SK-N-SH (cell line): Measurements from ENCODE around the gene DOCK10. TPM values are rescaled to one million over a fixed set of nuclear protein-coding genes. Genes with fewer than 3 reads are reported as not detected.

Experiments used
- CTCF ChIA-PET: fragments of 300-600, 350-600 bp; formaldehyde crosslinking; extraction: SDS; loops from one replicate; lab custom pipeline; 2021; lab: Yijun Ruan, JAX
- POLR2A ChIA-PET: fragments of 350-600 bp; sonication (Branson Sonifier 250); formaldehyde crosslinking; extraction: SDS; loops from one replicate; lab custom pipeline; 2020; ENCODE audit warnings: antibody characterized with exemption, inconsistent platforms; lab: Yijun Ruan, JAX
- DNase-seq: peaks from one replicate; pipeline ENCODE4 v3.0.0; 2012
- H2AFZ ChIP-seq: fragments of 200-600 bp; sonication (generic); 2 replicates; pipeline ENCODE4 v1.8.1; 2016; ENCODE audit warnings: antibody characterized with exemption, mild to moderate bottlenecking, low read depth
- H3F3A ChIP-seq: fragments of 200-600 bp; sonication (generic); replicated peaks from 2 replicates; pipeline ENCODE3; 2016; ENCODE audit warnings: antibody characterized with exemption, mild to moderate bottlenecking; ENCODE audit not compliant: insufficient read depth
- H3K27ac ChIP-seq, 2 experiments: fragments of 200-500 bp in 1 of 2; fragments of 200-600 bp in 1 of 2; sonication (Bioruptor generic) in 1 of 2; sonication (generic), shearing (Covaris generic) in 1 of 2; 2 replicates each; pipeline versions ENCODE4 v1.5.1 to v1.6.1; 2014 to 2016; ENCODE audit warnings: low read depth in 2 of 2, inconsistent platforms in 1 of 2, low read length in 1 of 2, mild to moderate bottlenecking in 1 of 2, mixed read lengths in 1 of 2
- H3K27me3 ChIP-seq: fragments of 200-600 bp; sonication (generic), shearing (Covaris generic); 2 replicates; pipeline ENCODE4 v1.6.1; 2016; ENCODE audit warnings: mixed run types; ENCODE audit not compliant: insufficient read depth
- H3K36me3 ChIP-seq, 2 experiments: fragments of 200-500 bp in 1 of 2; fragments of 200-600 bp in 1 of 2; sonication (Bioruptor generic) in 1 of 2; sonication (generic) in 1 of 2; replicated peaks in 1 of 2; 2 replicates each; pipeline versions ENCODE3 to v1.5.1; 2014 to 2016; ENCODE audit warnings: low read length in 1 of 2, mild to moderate bottlenecking in 1 of 2; ENCODE audit not compliant: insufficient read depth in 2 of 2, control insufficient read depth in 1 of 2
- H3K4me1 ChIP-seq, 2 experiments: fragments of 200-500 bp in 1 of 2; fragments of 200-600 bp in 1 of 2; sonication (Bioruptor generic) in 1 of 2; sonication (generic), shearing (Covaris generic) in 1 of 2; 2 replicates each; pipeline versions ENCODE4 v1.5.1 to v1.6.1; 2014 to 2016; ENCODE audit warnings: low read depth in 1 of 2, low read length in 1 of 2, mixed run types in 1 of 2; ENCODE audit not compliant: insufficient read depth in 2 of 2, control insufficient read depth in 1 of 2
- H3K4me2 ChIP-seq: fragments of 200-600 bp; sonication (generic), shearing (Covaris generic); 2 replicates; pipeline ENCODE4 v1.6.1; 2017; ENCODE audit warnings: mixed run types
- H3K4me3 ChIP-seq, 2 experiments: fragments of 200-500 bp in 1 of 2; fragments of 200-600 bp in 1 of 2; sonication (Bioruptor generic) in 1 of 2; sonication (generic), shearing (Covaris generic) in 1 of 2; 2 replicates each; pipeline versions ENCODE4 v1.5.1 to v1.8.1; 2014 to 2016; ENCODE audit warnings: low read depth in 2 of 2, inconsistent platforms in 1 of 2, low read length in 1 of 2, mild to moderate bottlenecking in 1 of 2, mixed read lengths in 1 of 2, moderate library complexity in 1 of 2
- H3K79me2 ChIP-seq: fragments of 200-600 bp; sonication (generic); 2 replicates; pipeline ENCODE4 v1.8.1; 2017; ENCODE audit warnings: mild to moderate bottlenecking; ENCODE audit not compliant: insufficient read depth
- H3K9ac ChIP-seq: fragments of 200-600 bp; sonication (generic); 2 replicates; pipeline ENCODE4 v1.6.1; 2017; ENCODE audit warnings: mixed run types
- H3K9me2 ChIP-seq: fragments of 200-600 bp; sonication (generic); 2 replicates; pipeline ENCODE4 v1.6.1; 2017; ENCODE audit warnings: mixed run types
- H3K9me3 ChIP-seq: fragments of 200-600 bp; sonication (generic); 2 replicates; pipeline ENCODE4 v1.6.1; 2017; ENCODE audit warnings: mixed run types, mild to moderate bottlenecking, moderate library complexity
- H4K20me1 ChIP-seq: fragments of 200-600 bp; sonication (generic); 2 replicates; pipeline ENCODE4 v1.6.1; 2017; ENCODE audit warnings: mild to moderate bottlenecking, mixed run types; ENCODE audit not compliant: insufficient read depth
- CHD2 ChIP-seq: fragments of 150-350 bp; IDR thresholded peaks from 2 replicates; pipeline ENCODE4 v1.6.1; 2018; ENCODE audit warnings: low read length; ENCODE audit not compliant: partially characterized antibody
- ELF1 ChIP-seq: IDR thresholded peaks from 2 replicates; pipeline ENCODE4 v1.4.0; 2012
- FOXM1 ChIP-seq: IDR thresholded peaks from 2 replicates; pipeline ENCODE4 v1.4.0; 2012; ENCODE audit warnings: low read depth, mild to moderate bottlenecking
- GATA2 ChIP-seq: sonication (generic); formaldehyde crosslinking; IDR thresholded peaks from 2 replicates; pipeline ENCODE4 v1.5.0; 2020; ENCODE audit warnings: mild to moderate bottlenecking, missing genetic modification reagents
- JUND ChIP-seq: IDR thresholded peaks from 2 replicates; pipeline ENCODE4 v1.4.0; 2012
- MAX ChIP-seq: IDR thresholded peaks from 2 replicates; pipeline ENCODE4 v1.4.0; 2012; ENCODE audit warnings: low read depth
- MEF2A ChIP-seq: IDR thresholded peaks from 2 replicates; pipeline ENCODE4 v1.4.0; 2012; ENCODE audit warnings: low read depth, borderline replicate concordance
- NRF1 ChIP-seq: IDR thresholded peaks from 2 replicates; pipeline ENCODE4 v1.6.1; 2012; ENCODE audit warnings: low read depth, mild to moderate bottlenecking, low read length
- PBX3 ChIP-seq: IDR thresholded peaks from 2 replicates; pipeline ENCODE4; 2012
- RCOR1 ChIP-seq: fragments of 150-350 bp; IDR thresholded peaks from 2 replicates; pipeline ENCODE4 v1.6.1; 2017; ENCODE audit warnings: antibody characterized with exemption, low read length
- TAF1 ChIP-seq: IDR thresholded peaks from 2 replicates; pipeline ENCODE4 v1.6.1; 2012; ENCODE audit warnings: low read depth, mild to moderate bottlenecking, low read length, moderate library complexity, borderline replicate concordance
- TEAD4 ChIP-seq: IDR thresholded peaks from 2 replicates; pipeline ENCODE4 v1.4.0; 2012; ENCODE audit warnings: mild to moderate bottlenecking, borderline replicate concordance; ENCODE audit not compliant: insufficient read depth
- USF1 ChIP-seq: IDR thresholded peaks from 2 replicates; pipeline ENCODE4 v1.4.0; 2012; ENCODE audit warnings: low read depth, borderline replicate concordance
- YY1 ChIP-seq: IDR thresholded peaks from 2 replicates; pipeline ENCODE4 v1.4.0; 2012; ENCODE audit warnings: low read depth, mild to moderate bottlenecking
- ZBTB33 ChIP-seq: IDR thresholded peaks from 2 replicates; pipeline ENCODE4 v1.4.0; 2012; ENCODE audit warnings: low read depth, borderline replicate concordance
- WGBS: methylation state at CpG from one replicate; pipeline ENCODE4 v1.1.6; 2017; ENCODE audit warnings: low lambda C conversion rate; 5-methylcytosine and 5-hydroxymethylcytosine counted together
- polyA plus RNA-seq, 3 experiments: library from polyadenylated mRNA; depleted of rRNA; stranded (reverse); fragments of >200 nt; gene quantifications; 2 replicates each; pipeline ENCODE4 v1.2.3, GENCODE V29; 2012

Gene DOCK10
- polyA plus RNA-seq, 1 of the 3 experiments (the other 2 are of a cell fraction): 24.1 TPM

GRCh38 chr2:224983712-224984554 lies 58.3 kb downstream of the DOCK10 start:
- CTCF ChIA-PET: interaction anchor here (1.3 to 6.5 kb wide), 3 partner anchors 18 to 206 kb away, joined by 3 to 34 read pairs (median 4); no protein-coding TSS in a partner anchor
- H3K4me2 ChIP-seq: peak overlapping the region; percentile 84
- H3K27me3 ChIP-seq: no peaks in the 10 kb centered on the region
- peaks cover 50% of the 10 kb centered on the region for H3K79me2 ChIP-seq
- peak overlapping the region; percentile 46 to 57 for H3K4me3 ChIP-seq
- H3K36me3 ChIP-seq: no peaks in the 10 kb centered on the region
- peak overlapping the region; percentile 38 for H3K9ac ChIP-seq
- H2AFZ ChIP-seq: peak overlapping the region; percentile 77
- peaks cover 11 to 20% of the 10 kb centered on the region in 2 experiments; a peak in 3 of 4 replicates for H3K4me1 ChIP-seq
- POLR2A ChIA-PET: interaction anchor here (0.6 to 0.7 kb wide), 3 partner anchors 13 to 268 kb away, joined by 3 read pairs; no protein-coding TSS in a partner anchor
- 24% methylated on average over 11 of the region's 11 CpGs for whole genome bisulfite sequencing
- H3K9me2 ChIP-seq: no peaks in the 10 kb centered on the region
- peak overlapping the region; percentile 87 to 99 for H3K27ac ChIP-seq
- peak; percentile 57 for DNase-seq
- no peaks in the 10 kb centered on the region for H3K9me3 ChIP-seq
- H3F3A ChIP-seq: peaks cover 29% of the 10 kb centered on the region
- TF ChIP-seq PBX3 (peak; percentile 27; the same call in 1 of the 2 replicates), ZBTB33 (no peak), GATA2 (peak; percentile 72), CHD2 (peak; percentile 91), RCOR1 (peak; percentile 44; the same call in 1 of the 2 replicates), NRF1 (no peak), MAX (0 out of 2 replicates have a peak, but pooled peaks have one; percentile 14), FOXM1 (no peak), YY1 (peak; percentile 16; the same call in 1 of the 2 replicates)
- no peaks in the 10 kb centered on the region for H4K20me1 ChIP-seq

DNA sequence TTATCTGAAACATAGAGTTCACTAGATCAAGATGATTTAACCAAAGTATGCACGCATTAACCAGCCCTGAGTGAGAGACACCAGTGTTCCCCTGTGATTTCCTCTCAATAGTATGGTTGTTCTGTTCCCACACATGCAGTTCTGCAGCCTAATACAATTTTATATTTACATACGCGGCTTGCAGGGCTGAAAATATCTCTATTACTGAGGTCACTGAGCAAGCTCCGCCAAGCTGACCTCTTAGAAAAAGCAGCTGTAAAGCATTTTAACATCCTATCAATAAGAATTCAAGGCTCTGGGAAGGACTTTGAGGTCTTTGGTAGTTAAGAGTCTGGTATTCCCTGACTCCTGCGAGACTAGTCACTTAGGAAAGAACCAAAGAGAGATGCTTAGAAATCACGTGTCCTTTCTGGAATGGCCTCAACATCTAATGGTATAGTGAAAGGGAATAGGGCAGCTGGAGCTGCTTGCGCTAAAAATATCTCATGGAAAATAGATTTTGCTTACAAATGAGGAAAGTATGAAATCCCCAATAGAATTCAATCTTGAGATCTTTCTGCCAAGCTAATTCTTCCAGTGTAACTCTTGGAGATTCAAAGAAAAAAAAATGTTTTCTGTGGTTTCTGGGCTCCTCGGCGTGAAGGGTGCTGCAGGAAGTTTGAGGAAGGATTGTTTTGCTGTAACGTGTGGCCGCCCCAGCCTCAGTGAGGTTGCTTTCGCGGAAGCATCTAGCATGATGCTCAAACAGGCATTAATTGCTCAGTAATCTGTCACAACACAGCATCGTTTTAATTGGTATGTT lies 59.2 kb downstream of the DOCK10 start:
- Histone ChIP-seq H3K4me1 (peaks cover 11 to 20% of the 10 kb centered on the region in 2 experiments; a peak in 3 of 4 replicates), H3K4me3 (peak overlapping the region; percentile 46 to 57), H3F3A (peaks cover 29% of the 10 kb centered on the region), H3K79me2 (peaks cover 50% of the 10 kb centered on the region), H3K27me3 (no peaks in the 10 kb centered on the region), H2AFZ (peak overlapping the region; percentile 77), H3K9me2 (no peaks in the 10 kb centered on the region), H3K4me2 (peak overlapping the region; percentile 84), H3K27ac (peak overlapping the region; percentile 87 to 99), H4K20me1 (no peaks in the 10 kb centered on the region), H3K9me3 (no peaks in the 10 kb centered on the region), H3K9ac (peak overlapping the region; percentile 38), H3K36me3 (no peaks in the 10 kb centered on the region)
- TF ChIP-seq TEAD4: no peak
- no peak for TF ChIP-seq CHD2
- TF ChIP-seq USF1: peak; percentile 85
- peak; percentile 49; the same call in 1 of the 2 replicates for TF ChIP-seq MEF2A
- 0 out of 2 replicates have a peak, but pooled peaks have one; percentile 7 for TF ChIP-seq JUND
- TF ChIP-seq YY1: no peak
- no peak for TF ChIP-seq ELF1
- peak; percentile 23; the same call in 1 of the 2 replicates for TF ChIP-seq TAF1
- WGBS: 22% methylated on average over 14 of the region's 14 CpGs
- DNase-seq: no peak
- ChIA-PET POLR2A (interaction anchor here (0.6 to 0.9 kb wide), 3 partner anchors 13 to 1452 kb away, joined by 3 read pairs; no protein-coding TSS in a partner anchor), CTCF (interaction anchor here (1.0 to 1.7 kb wide), 3 partner anchors 18 to 206 kb away, joined by 3 to 4 read pairs (median 4); no protein-coding TSS in a partner anchor)
